ENCODE data around the gene PCSK6.
"Not testable (repeated sequence)": the region's sequence is repeated elsewhere in the genome, so short reads cannot be mapped to it uniquely, and the experiment has no call there.

Gene PCSK6

DNA sequence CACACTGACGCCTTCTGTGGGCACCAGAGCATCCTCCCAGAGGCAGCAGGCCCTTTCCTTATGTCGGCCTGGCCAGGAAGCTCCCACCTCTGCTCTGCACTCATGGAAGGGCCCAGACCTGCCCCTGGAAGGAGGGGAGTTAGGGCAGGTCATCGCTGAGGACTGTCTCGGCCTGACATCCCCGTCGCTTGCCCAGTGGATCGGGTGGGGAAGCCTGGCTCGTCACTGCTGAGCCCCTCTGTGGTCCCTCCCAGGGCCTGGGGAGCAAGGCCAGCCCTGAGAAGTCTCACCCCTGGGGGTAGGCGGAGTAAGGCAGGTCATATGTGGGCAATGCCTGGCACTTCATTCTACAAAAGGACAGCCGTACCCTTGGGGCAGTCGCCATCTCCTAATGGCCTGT lies 131.6 kb downstream of the PCSK6 start:
- DNase-seq (ENCODE audit: low spot score), result no peak

DNA sequence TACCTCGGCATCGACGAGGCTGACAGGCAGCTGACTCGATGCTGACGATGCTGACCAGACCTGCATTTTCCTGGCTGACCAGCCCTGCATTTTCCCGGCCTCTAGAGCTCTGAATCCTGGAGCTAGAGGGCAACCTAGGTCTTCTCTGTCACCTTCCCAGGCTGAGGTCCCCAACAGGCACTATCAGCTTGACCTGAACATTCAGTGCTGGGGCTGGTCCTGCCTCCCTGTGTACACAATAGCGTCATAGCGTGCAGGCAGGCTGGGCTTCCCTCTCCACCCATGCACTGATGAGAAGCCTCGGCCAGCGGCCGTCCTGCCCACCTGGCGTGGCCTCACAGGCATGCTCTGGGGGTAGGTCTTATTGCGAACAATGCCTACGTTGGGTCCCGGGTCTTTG lies 132.2 kb downstream of the PCSK6 start:
- DNase-seq (ENCODE audit: low spot score), result no peak

GRCh38 chr15:101356512-101357172 lies 132.9 kb downstream of the PCSK6 start:
- DNase-seq (ENCODE audit: low spot score), result not testable (repeated sequence)

DNA sequence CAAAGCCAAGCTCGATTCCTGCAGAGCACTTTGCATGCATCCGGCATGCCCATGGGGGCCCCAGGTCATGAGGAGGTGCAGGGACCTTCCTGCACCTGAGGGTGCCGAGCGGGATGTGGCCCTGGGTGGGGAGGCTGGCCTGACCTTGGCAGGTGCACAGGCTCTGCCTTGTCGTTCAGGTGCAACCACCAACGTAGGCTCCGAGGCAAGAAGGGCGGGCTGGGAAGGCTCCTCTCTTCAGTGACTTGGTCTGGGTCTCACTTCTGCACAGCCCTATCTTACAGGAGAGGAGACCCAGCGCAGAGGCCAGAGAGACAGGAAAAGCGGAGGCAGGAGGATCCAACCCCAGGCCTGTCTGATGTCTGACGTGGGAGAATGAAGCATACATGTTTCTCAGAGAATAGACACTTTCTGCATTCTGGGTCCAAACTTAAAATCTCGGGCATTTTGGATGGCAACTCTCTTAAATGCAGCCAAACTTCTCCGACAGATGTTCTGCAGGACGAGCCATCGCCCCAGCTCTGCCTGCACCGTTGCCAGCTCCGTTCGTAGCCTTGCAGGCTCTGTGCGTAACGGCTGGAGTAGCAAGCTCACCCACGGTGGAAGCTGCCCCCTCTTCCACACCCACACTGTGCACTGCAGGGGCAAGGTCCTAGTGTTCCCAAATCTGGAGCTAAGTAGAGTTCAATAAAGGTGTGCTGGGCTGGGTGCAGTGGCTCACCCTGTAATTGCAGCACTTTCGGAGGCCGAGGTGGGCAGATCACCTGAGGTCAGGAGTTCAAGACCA lies 133.6 kb downstream of the PCSK6 start:
- DNase-seq (ENCODE audit: low spot score), result no peak

DNA sequence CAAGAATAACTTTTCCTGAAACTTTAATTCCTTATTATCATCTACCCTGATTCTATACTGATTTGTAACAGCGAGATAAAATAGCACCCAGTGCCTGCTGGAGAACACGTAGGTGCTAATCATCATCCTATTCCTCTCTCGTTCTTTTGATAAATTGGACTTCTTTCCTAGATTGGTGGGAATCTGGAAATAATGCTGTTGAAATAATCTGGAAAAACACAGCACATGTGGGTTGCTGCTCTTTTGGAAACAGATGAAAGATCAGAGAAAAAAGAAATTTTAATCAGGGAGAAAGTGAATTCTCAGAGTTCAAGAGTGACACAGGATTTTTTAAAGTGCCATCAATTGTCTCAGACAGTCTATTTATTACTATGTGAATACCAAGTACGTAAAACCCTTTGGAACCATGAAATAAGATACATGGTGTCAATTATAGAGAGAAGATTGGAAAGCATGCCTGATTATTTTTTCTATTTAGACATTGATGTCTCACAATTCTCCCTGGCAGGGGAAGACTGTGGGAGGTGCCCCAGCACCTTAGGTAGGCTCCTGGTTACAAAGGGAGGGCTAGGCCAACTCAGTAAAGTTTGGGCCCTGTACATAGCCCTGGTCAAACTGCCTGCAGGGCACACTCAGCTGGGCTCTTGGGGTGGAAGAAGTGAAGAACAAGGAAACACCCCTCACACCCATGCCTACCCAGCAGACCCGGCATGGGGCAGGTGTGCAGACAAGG lies 134.4 kb downstream of the PCSK6 start:
- DNase-seq (ENCODE audit: low spot score), result no peak

GRCh38 chr15:101353240-101353639 lies 136.3 kb downstream of the PCSK6 start:
- no peak for DNase-seq (ENCODE audit: low spot score)

GRCh38 chr15:101351736-101352135 lies 137.8 kb downstream of the PCSK6 start:
- DNase-seq (ENCODE audit: low spot score), result no peak

DNA sequence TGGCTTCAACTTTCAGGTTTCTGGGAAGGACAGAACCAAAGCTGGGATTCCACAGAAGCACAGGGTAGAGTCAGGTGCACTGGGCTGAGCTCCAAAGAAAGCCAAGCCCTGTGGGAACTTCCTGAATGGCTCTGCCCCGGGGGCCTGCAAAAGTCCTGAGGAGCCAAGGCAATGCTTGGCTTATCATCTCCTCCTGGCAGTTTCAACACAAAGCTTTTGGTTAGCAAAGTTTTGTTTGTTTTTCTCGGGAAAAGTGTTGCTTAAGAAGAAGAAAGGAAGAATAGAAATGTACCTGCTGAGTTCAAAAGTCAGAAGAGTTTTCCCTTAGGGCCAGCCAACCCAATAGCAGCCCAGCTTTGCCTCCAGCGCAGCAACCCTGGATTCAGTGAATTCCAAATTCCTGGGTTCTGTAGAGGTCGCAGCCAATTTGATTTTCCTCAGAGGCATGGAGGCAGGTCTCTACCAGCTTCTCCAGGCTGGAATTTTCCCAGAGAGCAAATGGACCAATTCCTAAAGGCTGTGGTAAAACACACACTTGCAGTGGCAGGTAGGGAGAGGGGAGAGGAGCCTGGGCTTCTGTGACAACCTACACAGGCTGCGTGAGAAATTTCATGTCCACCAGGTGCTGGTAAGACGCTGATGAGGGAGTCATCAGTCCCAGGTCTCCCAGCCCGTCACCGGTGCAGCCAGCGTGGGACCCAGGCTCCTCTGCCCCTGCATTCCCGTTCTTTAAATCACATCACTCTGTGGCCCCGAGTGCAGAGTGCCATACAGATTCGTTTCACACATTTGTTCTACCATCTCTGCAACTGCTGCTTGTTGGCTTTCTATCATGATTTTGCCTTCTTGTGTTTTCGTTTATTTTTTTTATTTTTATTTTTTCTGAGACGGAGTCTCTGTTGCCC lies 140.2 kb downstream of the PCSK6 start:
- DNase-seq (ENCODE audit: low spot score), result no peak

GRCh38 chr15:101348643-101349042 lies 140.9 kb downstream of the PCSK6 start:
- DNase-seq (ENCODE audit: low spot score), result no peak

DNA sequence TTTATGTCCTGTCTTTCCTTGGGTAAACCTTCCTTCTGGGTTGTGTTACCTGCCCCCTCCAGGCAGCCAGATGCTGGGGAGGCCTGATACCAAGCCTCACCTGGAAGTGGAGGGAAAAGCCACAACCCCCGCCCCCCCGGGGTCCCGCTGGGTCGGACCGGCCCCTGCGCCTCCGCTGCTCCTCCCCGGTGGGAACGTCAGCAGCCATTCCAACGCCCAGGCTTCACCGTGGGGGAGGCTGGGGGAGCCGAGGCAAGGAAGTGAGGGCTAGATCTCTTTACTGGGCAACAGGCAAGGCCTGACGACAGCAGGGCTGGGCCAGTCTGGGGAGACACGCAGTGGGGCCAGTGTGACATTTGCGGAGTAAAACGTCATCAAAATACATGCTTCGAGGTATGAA lies 141.5 kb downstream of the PCSK6 start:
- DNase-seq (ENCODE audit: low spot score), result no peak

DNA sequence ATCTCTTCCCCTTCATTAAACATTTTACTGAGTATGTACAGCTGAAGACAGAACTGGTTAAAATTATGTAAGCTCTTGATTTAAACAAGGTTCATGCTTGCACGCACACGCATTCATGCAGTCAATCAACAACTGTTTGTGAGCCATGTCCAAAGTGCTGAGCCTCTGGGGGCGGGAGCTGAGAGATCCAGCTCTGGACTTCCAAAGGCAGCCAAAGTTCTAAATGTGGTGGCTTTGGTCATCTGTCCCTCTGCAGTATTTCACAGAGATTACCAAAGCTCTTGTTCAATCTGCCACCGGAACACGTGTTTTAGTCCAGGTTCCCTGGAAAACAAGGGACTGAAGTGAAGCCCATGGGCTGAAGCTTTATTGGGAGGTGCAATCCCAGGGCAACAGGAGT lies 142.1 kb downstream of the PCSK6 start:
- no peak for DNase-seq (ENCODE audit: low spot score)

DNA sequence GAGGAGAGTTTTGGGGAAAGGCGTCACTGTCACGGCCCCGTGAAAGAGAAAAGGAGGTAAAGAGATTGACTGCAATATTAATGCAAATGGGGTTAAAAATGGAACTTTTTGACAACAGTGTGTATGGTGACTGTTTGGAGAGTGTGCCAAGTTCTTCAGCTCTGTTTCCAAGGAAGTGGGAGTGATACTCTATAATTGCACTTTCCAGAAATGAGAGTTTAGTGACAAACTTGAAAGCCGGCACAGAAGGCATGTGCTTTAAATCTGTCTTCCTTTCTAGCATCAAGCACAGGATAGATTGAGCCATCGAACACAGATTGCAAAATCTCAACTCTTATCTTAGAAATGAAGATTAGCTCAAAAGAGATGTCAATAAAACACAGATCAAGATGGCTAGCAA lies 142.6 kb downstream of the PCSK6 start:
- DNase-seq (ENCODE audit: low spot score), result no peak

DNA sequence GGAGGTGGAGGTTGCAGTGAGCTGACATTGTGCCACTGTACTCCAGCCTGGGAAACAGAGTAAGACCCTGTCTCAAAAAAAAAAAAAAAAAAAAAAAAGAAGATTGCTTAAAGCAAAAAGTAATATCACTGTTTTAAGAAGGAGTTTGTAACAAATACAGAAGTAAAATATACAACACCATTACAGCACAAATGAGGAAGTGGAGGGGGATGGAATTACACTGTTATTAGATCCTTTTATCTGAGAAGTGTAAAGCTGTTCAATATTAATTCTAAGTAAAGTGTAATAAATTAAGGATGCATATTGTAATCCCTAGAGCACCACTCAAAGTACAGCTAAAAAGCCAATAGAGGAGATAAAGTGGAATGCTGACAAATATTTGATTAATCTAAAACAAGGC lies 147.5 kb downstream of the PCSK6 start:
- no peak for DNase-seq (ENCODE audit: low spot score)

GRCh38 chr15:101338502-101339057 lies 150.9 kb downstream of the PCSK6 start:
- DNase-seq (ENCODE audit: low spot score), result no peak

GRCh38 chr15:101337976-101338375 lies 151.5 kb downstream of the PCSK6 start:
- DNase-seq (ENCODE audit: low spot score), result no peak

- DNase-seq (ENCODE audit: low spot score), result not testable (repeated sequence)
Observed at GRCh38 chr15:101333907-101334789, 155.4 kb downstream of the PCSK6 start.

DNA sequence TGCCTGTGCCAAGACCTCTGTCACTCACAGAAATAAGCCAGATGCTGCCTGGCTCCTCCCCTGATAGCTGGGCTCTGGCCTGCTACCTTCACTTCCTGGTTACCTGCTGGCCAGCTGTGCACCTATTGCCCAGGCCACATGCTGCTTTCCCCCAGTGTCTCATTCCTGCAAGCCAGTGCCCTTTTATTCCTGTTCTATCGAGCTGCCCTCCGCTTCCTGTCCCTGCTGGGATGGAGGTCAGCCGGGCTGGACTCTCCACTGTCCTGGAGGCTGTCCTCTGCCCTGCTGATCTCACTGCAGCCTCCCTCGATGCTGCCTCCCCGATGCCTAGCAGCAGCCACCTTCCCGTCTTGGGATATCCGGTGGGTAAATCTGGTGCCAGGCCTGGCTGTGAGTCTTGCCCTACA lies 157.4 kb downstream of the PCSK6 start:
- no peak for DNase-seq (ENCODE audit: low spot score)

GRCh38 chr15:101329867-101330380 lies 159.6 kb downstream of the PCSK6 start:
- DNase-seq (ENCODE audit: low spot score), result no peak

- DNase-seq (ENCODE audit: low spot score), result no peak
Observed at GRCh38 chr15:101329309-101329863, 160.1 kb downstream of the PCSK6 start.

DNA sequence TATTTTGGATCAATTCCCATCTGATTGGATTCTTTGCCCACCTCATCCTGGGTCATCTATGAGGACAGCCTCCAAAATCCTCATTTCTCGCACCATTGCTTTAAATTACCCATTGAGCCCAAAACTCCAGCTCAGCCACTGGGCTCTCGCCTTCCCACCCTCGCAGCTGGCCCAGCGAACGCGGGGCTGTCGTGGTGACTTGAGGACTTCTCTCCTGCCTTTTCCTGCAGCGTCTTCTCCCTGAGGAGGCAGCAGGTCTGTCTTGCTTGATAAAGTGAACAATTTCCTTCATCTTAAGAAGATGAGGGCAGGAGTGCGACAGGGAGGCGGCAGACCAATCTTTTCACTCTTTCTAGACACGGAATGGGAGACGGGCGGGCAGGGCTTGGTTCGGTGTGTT lies 161.5 kb downstream of the PCSK6 start:
- no peak for DNase-seq (ENCODE audit: low spot score)

Data from SK-N-DZ (cell line).